OCI-LY1 (cell line): Measurements from ENCODE around the gene GLB1L3.
"Not testable (repeated sequence)": the region's sequence is repeated elsewhere in the genome, so short reads cannot be mapped to it uniquely, and the experiment has no call there.

Experiments used
- EZH2 ChIP-seq: fragments of 200-600 bp; sonication (generic), shearing (Covaris generic); IDR thresholded peaks from 2 replicates; pipeline ENCODE4 v1.8.0; 2017; ENCODE audit warnings: borderline replicate concordance, mixed run types, mild to moderate bottlenecking, antibody characterized with exemption, low read length, moderate library complexity, mixed read lengths
- TF ChIP-seq, protein P1 (sequence below): fragments of 200-600 bp; sonication (generic), shearing (Covaris generic); IDR thresholded peaks from 2 replicates; pipeline ENCODE4 v1.5.1; 2017; ENCODE audit warnings: mild to moderate bottlenecking, antibody characterized with exemption, low read length, moderate library complexity, mixed read lengths

- TF ChIP-seq, protein P1, sequence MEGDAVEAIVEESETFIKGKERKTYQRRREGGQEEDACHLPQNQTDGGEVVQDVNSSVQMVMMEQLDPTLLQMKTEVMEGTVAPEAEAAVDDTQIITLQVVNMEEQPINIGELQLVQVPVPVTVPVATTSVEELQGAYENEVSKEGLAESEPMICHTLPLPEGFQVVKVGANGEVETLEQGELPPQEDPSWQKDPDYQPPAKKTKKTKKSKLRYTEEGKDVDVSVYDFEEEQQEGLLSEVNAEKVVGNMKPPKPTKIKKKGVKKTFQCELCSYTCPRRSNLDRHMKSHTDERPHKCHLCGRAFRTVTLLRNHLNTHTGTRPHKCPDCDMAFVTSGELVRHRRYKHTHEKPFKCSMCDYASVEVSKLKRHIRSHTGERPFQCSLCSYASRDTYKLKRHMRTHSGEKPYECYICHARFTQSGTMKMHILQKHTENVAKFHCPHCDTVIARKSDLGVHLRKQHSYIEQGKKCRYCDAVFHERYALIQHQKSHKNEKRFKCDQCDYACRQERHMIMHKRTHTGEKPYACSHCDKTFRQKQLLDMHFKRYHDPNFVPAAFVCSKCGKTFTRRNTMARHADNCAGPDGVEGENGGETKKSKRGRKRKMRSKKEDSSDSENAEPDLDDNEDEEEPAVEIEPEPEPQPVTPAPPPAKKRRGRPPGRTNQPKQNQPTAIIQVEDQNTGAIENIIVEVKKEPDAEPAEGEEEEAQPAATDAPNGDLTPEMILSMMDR, result not testable (repeated sequence)
- TF ChIP-seq EZH2, result not testable (repeated sequence)
These were observed 68.5 kb downstream of the GLB1L3 start for GRCh38 chr11:134344497-134345236.
